Measurements from ENCODE around the gene ZDHHC16. TPM values are rescaled to one million over a fixed set of nuclear protein-coding genes. Genes with fewer than 3 reads are reported as not detected.

ZDHHC16 gene
- total RNA-seq, 4 donors from 2014 or later: 23.9 to 37.2 (median 28.3) TPM

GRCh38 chr10:97425964-97426775, 19.8 kb upstream of the ZDHHC16 start, which contains the start of gene PGAM1:
Gene PGAM1 (plus strand): TSS chr10:97426191. CDS start chr10:97426308, 117 bp downstream.
- no peaks in the 10 kb centered on the region for H3K27me3 ChIP-seq
- TF ChIP-seq POLR2A (IDR thresholded peaks at IDR 0.05; ENCODE audit: low read depth): peak; percentile 56
- peak; percentile 53 to 77 (median 63) for TF ChIP-seq CTCF (IDR thresholded peaks at IDR 0.05)
- peak; percentile 91 to 99 for TF ChIP-seq POLR2AphosphoS5 (IDR thresholded peaks at IDR 0.05)
- no peak for TF ChIP-seq EP300 (IDR thresholded peaks at IDR 0.05)
- intact Hi-C loops (cut with DNase I): no loop called here
- peaks cover 23 to 45% (median 35%) of the 10 kb centered on the region in 4 donors for H3K4me1 ChIP-seq
- H3K9me3 ChIP-seq: no peaks in the 10 kb centered on the region
- peak within 1 kb of the TSS; percentile 93 to 95 (median 94) for H3K27ac ChIP-seq (replicated peaks in 1 of 4)
- peak within 1 kb of the TSS; percentile 71 to 94 (median 75) for H3K4me3 ChIP-seq
- DNase-seq (ENCODE audit: extremely low spot score): peak; percentile 98
- 0% methylated on average over 44 of the region's 90 CpGs for WGBS
- peaks cover 13 to 32% (median 23%) of the 10 kb centered on the region in 4 donors for H3K36me3 ChIP-seq

- Histone ChIP-seq H3K27ac (replicated peaks in 1 of 4) (peak overlapping the region; percentile 93 to 95 (median 94)), H3K4me3 (peak overlapping the region; percentile 71 to 94 (median 75)), H3K36me3 (peaks cover 21 to 40% (median 31%) of the 10 kb centered on the region in 4 donors), H3K9me3 (no peaks in the 10 kb centered on the region), H3K4me1 (peaks cover 23 to 45% (median 35%) of the 10 kb centered on the region in 4 donors), H3K27me3 (no peaks in the 10 kb centered on the region)
- intact Hi-C loops (cut with DNase I): no loop called here
- no peak for TF ChIP-seq EP300 (IDR thresholded peaks at IDR 0.05)
- TF ChIP-seq POLR2AphosphoS5 (IDR thresholded peaks at IDR 0.05): no peak
- no peak for TF ChIP-seq POLR2A (IDR thresholded peaks at IDR 0.05; ENCODE audit: low read depth)
- no peak for TF ChIP-seq CTCF (IDR thresholded peaks at IDR 0.05)
- 10% methylated on average over 32 of the region's 34 CpGs for WGBS
- no peak for DNase-seq (ENCODE audit: extremely low spot score)
These were observed 19.0 kb upstream of the ZDHHC16 start for GRCh38 chr10:97426776-97427570.

- H3K4me1 ChIP-seq: peaks cover 23 to 45% (median 35%) of the 10 kb centered on the region in 4 donors
- DNase-seq (ENCODE audit: extremely low spot score): no peak
- peak overlapping the region; percentile 71 to 94 (median 75) for H3K4me3 ChIP-seq
- peak overlapping the region; percentile 93 to 95 (median 94) for H3K27ac ChIP-seq (replicated peaks in 1 of 4)
- intact Hi-C loops (cut with DNase I): no loop called here
- WGBS: 14% methylated on average over 9 of the region's 9 CpGs
- H3K9me3 ChIP-seq: no peaks in the 10 kb centered on the region
- peaks cover 23 to 44% (median 34%) of the 10 kb centered on the region in 4 donors for H3K36me3 ChIP-seq
- H3K27me3 ChIP-seq: no peaks in the 10 kb centered on the region
- TF ChIP-seq POLR2AphosphoS5 (IDR thresholded peaks at IDR 0.05) (no peak), CTCF (IDR thresholded peaks at IDR 0.05) (no peak), EP300 (IDR thresholded peaks at IDR 0.05) (no peak)
These were observed 18.3 kb upstream of the ZDHHC16 start for GRCh38 chr10:97427571-97428179.

- H3K27ac ChIP-seq (replicated peaks in 1 of 4): peak overlapping the region in 3 of 4 donors; percentile 5 to 95 (median 93)
- intact Hi-C loops (cut with DNase I): no loop called here
- peaks cover 23 to 39% (median 35%) of the 10 kb centered on the region in 4 donors for H3K4me1 ChIP-seq
These were observed 17.4 kb upstream of the ZDHHC16 start for GRCh38 chr10:97428572-97428981.

More at GRCh38 chr10:97428572-97428981, 17.4 kb upstream of the ZDHHC16 start:
- Histone ChIP-seq H3K9me3 (no peaks in the 10 kb centered on the region), H3K36me3 (peaks cover 23 to 43% (median 36%) of the 10 kb centered on the region in 4 donors), H3K27me3 (no peaks in the 10 kb centered on the region), H3K4me3 (peak overlapping the region in 1 of 4 donors; percentile 13)
- TF ChIP-seq CTCF (IDR thresholded peaks at IDR 0.05) (no peak), POLR2A (IDR thresholded peaks at IDR 0.05; ENCODE audit: low read depth) (no peak), POLR2AphosphoS5 (IDR thresholded peaks at IDR 0.05) (no peak), EP300 (IDR thresholded peaks at IDR 0.05) (no peak)
- 69% methylated on average over 4 of the region's 4 CpGs for WGBS
- no peak for DNase-seq (ENCODE audit: extremely low spot score)

Measured in esophagus muscularis mucosa (tissue), 4 donors.